ENCODE results near the gene ABL1.

- TF ChIP-seq, protein P1, sequence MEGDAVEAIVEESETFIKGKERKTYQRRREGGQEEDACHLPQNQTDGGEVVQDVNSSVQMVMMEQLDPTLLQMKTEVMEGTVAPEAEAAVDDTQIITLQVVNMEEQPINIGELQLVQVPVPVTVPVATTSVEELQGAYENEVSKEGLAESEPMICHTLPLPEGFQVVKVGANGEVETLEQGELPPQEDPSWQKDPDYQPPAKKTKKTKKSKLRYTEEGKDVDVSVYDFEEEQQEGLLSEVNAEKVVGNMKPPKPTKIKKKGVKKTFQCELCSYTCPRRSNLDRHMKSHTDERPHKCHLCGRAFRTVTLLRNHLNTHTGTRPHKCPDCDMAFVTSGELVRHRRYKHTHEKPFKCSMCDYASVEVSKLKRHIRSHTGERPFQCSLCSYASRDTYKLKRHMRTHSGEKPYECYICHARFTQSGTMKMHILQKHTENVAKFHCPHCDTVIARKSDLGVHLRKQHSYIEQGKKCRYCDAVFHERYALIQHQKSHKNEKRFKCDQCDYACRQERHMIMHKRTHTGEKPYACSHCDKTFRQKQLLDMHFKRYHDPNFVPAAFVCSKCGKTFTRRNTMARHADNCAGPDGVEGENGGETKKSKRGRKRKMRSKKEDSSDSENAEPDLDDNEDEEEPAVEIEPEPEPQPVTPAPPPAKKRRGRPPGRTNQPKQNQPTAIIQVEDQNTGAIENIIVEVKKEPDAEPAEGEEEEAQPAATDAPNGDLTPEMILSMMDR (IDR thresholded peaks at IDR 0.05; ENCODE audit: low read length) = no peak
- TF ChIP-seq EZH2 (IDR thresholded peaks at IDR 0.05; ENCODE audit: borderline replicate concordance, low read length) = no peak
These were observed 32.5 kb downstream of the ABL1 start for GRCh38 chr9:130867556-130867955.

All from OCI-LY1 (cell line).